HFF-Myc (cell line): Measurements from ENCODE around the gene ABR.

ENCODE experiments used
- DNase-seq: peaks from one replicate; pipeline ENCODE4 v3.0.0-alpha.2; 2011; ENCODE audit warnings: low read depth; ENCODE audit errors: extremely low read depth
- H3K4me3 ChIP-seq: replicated peaks from 2 replicates; pipeline ENCODE4 v1.5.1; 2011; ENCODE audit warnings: low read depth, mild to moderate bottlenecking, control low read depth, low read length
- CTCF ChIP-seq: IDR thresholded peaks from 2 replicates; pipeline ENCODE4 v1.5.1; 2012; ENCODE audit warnings: mild to moderate bottlenecking, low read depth, low read length, control low read depth; ENCODE audit errors: missing control alignments

Gene ABR

GRCh38 chr17:1039123-1039507 is 140.7 kb downstream of the ABR start:
- no peak overlapping the region for H3K4me3 ChIP-seq
- no peak for DNase-seq
- no peak for TF ChIP-seq CTCF

- DNase-seq, result no peak
- TF ChIP-seq CTCF, result no peak
- H3K4me3 ChIP-seq, result no peak overlapping the region
Observed at GRCh38 chr17:1038459-1039122, 141.2 kb downstream of the ABR start.

- TF ChIP-seq CTCF, result no peak
- no peak for DNase-seq
- H3K4me3 ChIP-seq, result no peak overlapping the region
Observed at GRCh38 chr17:1037238-1037879, 142.4 kb downstream of the ABR start.

GRCh38 chr17:1036845-1037237 is 142.9 kb downstream of the ABR start:
- no peak for TF ChIP-seq CTCF
- no peak overlapping the region for H3K4me3 ChIP-seq
- DNase-seq, result no peak

- no peak for DNase-seq
- no peak for TF ChIP-seq CTCF
- H3K4me3 ChIP-seq, result no peak overlapping the region
Observed at GRCh38 chr17:1036171-1036844, 143.5 kb downstream of the ABR start.

GRCh38 chr17:1035546-1036170 is 144.1 kb downstream of the ABR start:
- DNase-seq, result no peak
- no peak for TF ChIP-seq CTCF

More at GRCh38 chr17:1035546-1036170, 144.1 kb downstream of the ABR start:
- H3K4me3 ChIP-seq, result no peak overlapping the region
